Liver (tissue), 9 donors: ENCODE measurements around the gene AMMECR1. TPM values are rescaled to one million over a fixed set of nuclear protein-coding genes. Genes with fewer than 3 reads are reported as not detected.

Experiments
- DNase-seq: peaks from one replicate; pipeline ENCODE4 v3.0.0-alpha.2; 2017; ENCODE audit warnings: low spot score
- H3K27ac ChIP-seq, 2 donors: one replicate each; pipeline ENCODE4 v1.7.0; 2013; ENCODE audit warnings: inconsistent platforms in 2 of 2, low read length in 2 of 2, control low read depth in 1 of 2, low read depth in 1 of 2, mild to moderate bottlenecking in 1 of 2
- H3K27me3 ChIP-seq, 4 donors: one replicate each; pipeline versions ENCODE4 v1.6.1 to v1.7.0; 2013; ENCODE audit warnings: low read length in 3 of 4, inconsistent platforms in 1 of 4, mild to moderate bottlenecking in 1 of 4, moderate library complexity in 1 of 4; ENCODE audit not compliant: control insufficient read depth in 4 of 4, insufficient read depth in 4 of 4
- H3K36me3 ChIP-seq, 4 donors: one replicate each; pipeline versions ENCODE4 v1.6.1 to v1.7.0; 2013; ENCODE audit warnings: low read length in 3 of 4, mild to moderate bottlenecking in 3 of 4, low read depth in 1 of 4, moderate library complexity in 1 of 4; ENCODE audit not compliant: control insufficient read depth in 4 of 4, insufficient read depth in 3 of 4
- H3K4me1 ChIP-seq, 4 donors: one replicate each; pipeline versions ENCODE4 v1.6.1 to v1.7.0; 2013; ENCODE audit warnings: low read length in 3 of 4, mild to moderate bottlenecking in 3 of 4, moderate library complexity in 1 of 4; ENCODE audit not compliant: control insufficient read depth in 4 of 4, insufficient read depth in 4 of 4
- H3K4me3 ChIP-seq, 3 donors: one replicate each; pipeline versions ENCODE4 v1.6.1 to v1.7.0; 2013; ENCODE audit warnings: low read length in 3 of 3, control low read depth in 1 of 3, low read depth in 1 of 3, mild to moderate bottlenecking in 1 of 3
- H3K9ac ChIP-seq, 2 donors: one replicate each; pipeline ENCODE4 v1.7.0; 2013; ENCODE audit warnings: low read length in 2 of 2, mild to moderate bottlenecking in 2 of 2, moderate library complexity in 2 of 2, control low read depth in 1 of 2, low read depth in 1 of 2
- H3K9me3 ChIP-seq, 4 donors: one replicate each; pipeline versions ENCODE4 v1.6.1 to v1.7.0; 2013; ENCODE audit warnings: low read length in 3 of 4; ENCODE audit not compliant: control insufficient read depth in 4 of 4
- ATF3 ChIP-seq: IDR thresholded peaks from 2 replicates; pipeline ENCODE4 v1.6.1; 2016; ENCODE audit warnings: antibody characterized with exemption
- EGR1 ChIP-seq, 2 donors: IDR thresholded peaks; 2 replicates each; pipeline ENCODE4 v1.6.1; 2016 to 2018; ENCODE audit warnings: antibody characterized with exemption in 2 of 2, low read depth in 2 of 2
- FOXA1 ChIP-seq: IDR thresholded peaks from 2 replicates; pipeline ENCODE4 v1.6.1; 2016; ENCODE audit warnings: antibody characterized with exemption
- FOXA2 ChIP-seq: IDR thresholded peaks from 2 replicates; pipeline ENCODE4 v1.6.1; 2016; ENCODE audit warnings: antibody characterized with exemption
- GABPA ChIP-seq, 2 donors: IDR thresholded peaks in 1 of 2; conservative IDR thresholded peaks in 1 of 2; 2 replicates each; pipeline ENCODE4 v1.6.1; 2016; ENCODE audit warnings: antibody characterized with exemption in 2 of 2, mild to moderate bottlenecking in 1 of 2, moderate library complexity in 1 of 2
- HNF4A ChIP-seq, 2 donors: conservative IDR thresholded peaks; 2 replicates each; pipeline ENCODE4 v1.6.1; 2016; ENCODE audit warnings: antibody characterized with exemption in 2 of 2, mild to moderate bottlenecking in 2 of 2
- HNF4G ChIP-seq: IDR thresholded peaks from 2 replicates; pipeline ENCODE4 v1.6.1; 2016; ENCODE audit warnings: antibody characterized with exemption
- MAX ChIP-seq: IDR thresholded peaks from 2 replicates; pipeline ENCODE4 v1.6.1; 2016; ENCODE audit warnings: antibody characterized with exemption
- NR2F2 ChIP-seq: IDR thresholded peaks from 2 replicates; pipeline ENCODE4 v1.6.1; 2016; ENCODE audit warnings: antibody characterized with exemption
- RAD21 ChIP-seq, 2 donors: IDR thresholded peaks; 2 replicates each; pipeline ENCODE4 v1.6.1; 2016; ENCODE audit warnings: antibody characterized with exemption in 2 of 2, mild to moderate bottlenecking in 2 of 2
- REST ChIP-seq: IDR thresholded peaks from 2 replicates; pipeline ENCODE4 v1.6.1; 2016; ENCODE audit warnings: antibody characterized with exemption, mild to moderate bottlenecking
- RXRA ChIP-seq, 2 donors: IDR thresholded peaks; 2 replicates each; pipeline ENCODE4 v1.6.1; 2017 to 2018; ENCODE audit warnings: antibody characterized with exemption in 2 of 2, mild to moderate bottlenecking in 1 of 2
- SP1 ChIP-seq: IDR thresholded peaks from 2 replicates; pipeline ENCODE4 v1.6.1; 2018; ENCODE audit warnings: antibody characterized with exemption, mild to moderate bottlenecking
- TAF1 ChIP-seq: conservative IDR thresholded peaks from 2 replicates; pipeline ENCODE4 v1.6.1; 2016; ENCODE audit warnings: antibody characterized with exemption, mild to moderate bottlenecking
- YY1 ChIP-seq: IDR thresholded peaks from 2 replicates; pipeline ENCODE4 v1.6.1; 2016; ENCODE audit warnings: antibody characterized with exemption, mild to moderate bottlenecking
- WGBS: extraction: QIAGEN DNeasy Blood & Tissue Kit; methylation state at CpG from one replicate; pipeline ENCODE4 v1.1.7; 2013; 5-methylcytosine and 5-hydroxymethylcytosine counted together
- polyA plus RNA-seq, 2 donors: library from polyadenylated mRNA; stranded (reverse) in 1 of 2; unstranded in 1 of 2; fragments of 200-250 nt in 1 of 2; fragments of >200 nt in 1 of 2; fragmentation: Nextera tagmentation in 1 of 2; extraction: Ambion mirVana in 1 of 2; gene quantifications; one replicate each; pipeline versions ENCODE4 v1.2.1 to v1.2.3, GENCODE V29; 2013 to 2015
- total RNA-seq, 2 donors: library from RNA; depleted of rRNA; stranded (reverse); fragments of >200 nt; gene quantifications; one replicate each; pipeline ENCODE4 v1.2.3, GENCODE V29; 2014
- TF ChIP-seq, protein P1 (sequence below): fragments of 150-350 bp; IDR thresholded peaks from 2 replicates; pipeline ENCODE4 v1.5.1; 2017; ENCODE audit warnings: improper control_type of control experiment, low read depth, low read length; ENCODE audit not compliant: missing input control
- TF ChIP-seq, protein P2 (sequence below): IDR thresholded peaks from 2 replicates; pipeline ENCODE4 v1.6.1; 2016; ENCODE audit warnings: antibody characterized with exemption
- donor health status: healthy.
- donor health status: healthy.
- donor health status: healthy.
- donor health status: healthy.
- donor health status: healthy.

Gene AMMECR1
- total and polyA plus RNA-seq, 4 donors: 1.7 to 30.9 (median 3.6) TPM

DNA sequence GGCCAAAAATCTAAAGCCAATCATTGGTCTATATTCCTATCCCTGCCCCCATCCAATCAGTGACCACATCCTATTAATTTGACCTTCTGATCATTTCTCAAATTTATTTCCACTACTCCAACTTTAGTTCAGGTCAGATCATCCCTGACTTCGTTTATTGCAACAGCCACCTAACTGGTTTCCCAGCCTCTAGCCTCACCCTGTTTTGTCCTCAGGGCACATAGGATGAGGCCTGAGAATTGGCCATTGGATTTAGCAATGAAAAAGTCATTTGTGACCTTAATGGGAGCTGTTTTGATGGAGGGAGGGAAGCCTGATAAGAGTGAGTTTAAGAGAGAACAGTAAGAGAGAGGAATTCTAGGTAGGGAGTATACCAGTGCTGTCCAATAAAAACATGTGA lies 155.0 kb downstream of the AMMECR1 start (continued):
- TF ChIP-seq, protein P1, sequence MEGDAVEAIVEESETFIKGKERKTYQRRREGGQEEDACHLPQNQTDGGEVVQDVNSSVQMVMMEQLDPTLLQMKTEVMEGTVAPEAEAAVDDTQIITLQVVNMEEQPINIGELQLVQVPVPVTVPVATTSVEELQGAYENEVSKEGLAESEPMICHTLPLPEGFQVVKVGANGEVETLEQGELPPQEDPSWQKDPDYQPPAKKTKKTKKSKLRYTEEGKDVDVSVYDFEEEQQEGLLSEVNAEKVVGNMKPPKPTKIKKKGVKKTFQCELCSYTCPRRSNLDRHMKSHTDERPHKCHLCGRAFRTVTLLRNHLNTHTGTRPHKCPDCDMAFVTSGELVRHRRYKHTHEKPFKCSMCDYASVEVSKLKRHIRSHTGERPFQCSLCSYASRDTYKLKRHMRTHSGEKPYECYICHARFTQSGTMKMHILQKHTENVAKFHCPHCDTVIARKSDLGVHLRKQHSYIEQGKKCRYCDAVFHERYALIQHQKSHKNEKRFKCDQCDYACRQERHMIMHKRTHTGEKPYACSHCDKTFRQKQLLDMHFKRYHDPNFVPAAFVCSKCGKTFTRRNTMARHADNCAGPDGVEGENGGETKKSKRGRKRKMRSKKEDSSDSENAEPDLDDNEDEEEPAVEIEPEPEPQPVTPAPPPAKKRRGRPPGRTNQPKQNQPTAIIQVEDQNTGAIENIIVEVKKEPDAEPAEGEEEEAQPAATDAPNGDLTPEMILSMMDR: no peak
- TF ChIP-seq FOXA2: no peak
- no peak for TF ChIP-seq ATF3
- no peak for TF ChIP-seq FOXA1
- no peak for TF ChIP-seq EGR1 (IDR thresholded peaks at IDR 0.05; ENCODE audit: low read depth in 2 of 2)
- no peak for TF ChIP-seq HNF4A (conservative IDR thresholded peaks at IDR 0.05)
- no peak for TF ChIP-seq GABPA (IDR thresholded peaks at IDR 0.05 in 1 of 2, conservative IDR thresholded peaks at IDR 0.05 in 1 of 2)
- TF ChIP-seq TAF1: no peak

DNA sequence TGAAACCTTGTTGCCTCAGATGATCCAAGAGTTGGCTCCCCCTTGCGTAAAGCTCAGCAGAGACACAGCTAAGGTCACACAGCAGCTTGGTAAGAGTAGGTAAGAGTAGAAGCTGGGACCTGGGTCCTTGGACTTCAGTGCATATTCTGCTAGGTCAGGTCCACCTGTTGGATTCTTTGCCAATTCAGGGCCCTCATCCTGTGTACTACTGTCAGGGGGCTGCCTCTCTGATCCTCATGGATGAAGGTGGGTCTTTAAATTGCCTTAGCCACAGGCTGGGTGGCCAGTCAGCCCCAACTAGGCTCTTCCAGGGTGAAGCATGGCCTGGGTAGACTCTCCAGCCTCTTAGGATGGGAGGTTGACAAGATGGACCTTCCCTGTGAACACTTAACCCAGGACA lies 155.8 kb downstream of the AMMECR1 start:
- 100% methylated on average over 1 of the region's 1 CpG for WGBS
- no peaks in the 10 kb centered on the region for H3K27me3 ChIP-seq
- no peak overlapping the region for H3K9ac ChIP-seq
- DNase-seq: no peak
- H3K4me3 ChIP-seq: no peak overlapping the region
- TF ChIP-seq HNF4A (conservative IDR thresholded peaks at IDR 0.05) (no peak), GABPA (IDR thresholded peaks at IDR 0.05 in 1 of 2, conservative IDR thresholded peaks at IDR 0.05 in 1 of 2) (no peak), TAF1 (no peak), FOXA1 (no peak), ATF3 (no peak), RAD21 (IDR thresholded peaks at IDR 0.05) (no peak)
- no peaks in the 10 kb centered on the region for H3K4me1 ChIP-seq
- H3K36me3 ChIP-seq: peaks cover 0 to 2% (median 0%) of the 10 kb centered on the region in 4 donors
- H3K27ac ChIP-seq: no peak overlapping the region
- H3K9me3 ChIP-seq: no peaks in the 10 kb centered on the region

- Histone ChIP-seq H3K9me3 (no peaks in the 10 kb centered on the region), H3K27me3 (no peaks in the 10 kb centered on the region), H3K4me3 (no peak overlapping the region), H3K36me3 (peaks cover 0 to 2% (median 0%) of the 10 kb centered on the region in 4 donors), H3K27ac (no peak overlapping the region), H3K4me1 (no peaks in the 10 kb centered on the region), H3K9ac (no peak overlapping the region)
- 100% methylated on average over 1 of the region's 1 CpG for WGBS
- no peak for DNase-seq
- no peak for TF ChIP-seq RAD21 (IDR thresholded peaks at IDR 0.05)
- no peak for TF ChIP-seq HNF4G
- TF ChIP-seq ATF3: no peak
- no peak for TF ChIP-seq YY1
- TF ChIP-seq NR2F2: no peak
- TF ChIP-seq, protein P2, sequence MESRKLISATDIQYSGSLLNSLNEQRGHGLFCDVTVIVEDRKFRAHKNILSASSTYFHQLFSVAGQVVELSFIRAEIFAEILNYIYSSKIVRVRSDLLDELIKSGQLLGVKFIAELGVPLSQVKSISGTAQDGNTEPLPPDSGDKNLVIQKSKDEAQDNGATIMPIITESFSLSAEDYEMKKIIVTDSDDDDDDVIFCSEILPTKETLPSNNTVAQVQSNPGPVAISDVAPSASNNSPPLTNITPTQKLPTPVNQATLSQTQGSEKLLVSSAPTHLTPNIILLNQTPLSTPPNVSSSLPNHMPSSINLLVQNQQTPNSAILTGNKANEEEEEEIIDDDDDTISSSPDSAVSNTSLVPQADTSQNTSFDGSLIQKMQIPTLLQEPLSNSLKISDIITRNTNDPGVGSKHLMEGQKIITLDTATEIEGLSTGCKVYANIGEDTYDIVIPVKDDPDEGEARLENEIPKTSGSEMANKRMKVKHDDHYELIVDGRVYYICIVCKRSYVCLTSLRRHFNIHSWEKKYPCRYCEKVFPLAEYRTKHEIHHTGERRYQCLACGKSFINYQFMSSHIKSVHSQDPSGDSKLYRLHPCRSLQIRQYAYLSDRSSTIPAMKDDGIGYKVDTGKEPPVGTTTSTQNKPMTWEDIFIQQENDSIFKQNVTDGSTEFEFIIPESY: no peak
- no peak for TF ChIP-seq HNF4A (conservative IDR thresholded peaks at IDR 0.05)
- no peak for TF ChIP-seq FOXA1
- no peak for TF ChIP-seq GABPA (IDR thresholded peaks at IDR 0.05 in 1 of 2, conservative IDR thresholded peaks at IDR 0.05 in 1 of 2)
- no peak for TF ChIP-seq FOXA2
- no peak for TF ChIP-seq RXRA (IDR thresholded peaks at IDR 0.05)
- TF ChIP-seq REST: no peak
- no peak for TF ChIP-seq SP1
- TF ChIP-seq MAX: no peak
Observed at GRCh38 chrX:110161361-110161686, 156.6 kb downstream of the AMMECR1 start.
